Thyroid gland (tissue), 4 donors: Measurements from ENCODE around the gene COL28A1. TPM values are rescaled to one million over a fixed set of nuclear protein-coding genes. Genes with fewer than 3 reads are reported as not detected.

Experiments used
- DNase-seq, 2 donors: peaks; one replicate each; pipeline ENCODE4 v3.0.0-alpha.2; 2019
- H3K27ac ChIP-seq, 3 donors: fragments of 200-600 bp; sonication (generic); 1 replicate in 2 of 3; 2 replicates in 1 of 3; pipeline ENCODE4 v1.5.1; 2016 to 2019; ENCODE audit warnings: mild to moderate bottlenecking in 1 of 3, moderate library complexity in 1 of 3
- H3K27me3 ChIP-seq: fragments of 200-600 bp; sonication (generic); one replicate; pipeline ENCODE4 v1.5.1; 2019
- H3K36me3 ChIP-seq, 2 donors: fragments of 200-600 bp; sonication (generic); one replicate each; pipeline ENCODE4 v1.5.1; 2016 to 2019
- H3K4me1 ChIP-seq, 2 donors: fragments of 200-600 bp; sonication (generic); one replicate each; pipeline ENCODE4 v1.5.1; 2017 to 2019
- H3K4me3 ChIP-seq, 3 donors: fragments of 200-600 bp; sonication (generic); replicated peaks in 1 of 3; 1 replicate in 2 of 3; 2 replicates in 1 of 3; pipeline ENCODE4 v1.5.1; 2016; ENCODE audit warnings: mild to moderate bottlenecking in 1 of 3
- H3K9me3 ChIP-seq: fragments of 200-600 bp; sonication (generic); one replicate; pipeline ENCODE4 v1.5.1; 2017
- POLR2A ChIP-seq, 2 donors: fragments of 450-650 bp; IDR thresholded peaks; one replicate each; pipeline ENCODE4 v1.6.1; 2017; ENCODE audit warnings: antibody characterized with exemption in 2 of 2, mild to moderate bottlenecking in 2 of 2, moderate library complexity in 1 of 2
- WGBS, 2 donors: methylation state at CpG; one replicate each; pipeline ENCODE4 v1.1.5; 2017; 5-methylcytosine and 5-hydroxymethylcytosine counted together
- intact Hi-C: fragments of 100-400 bp; cut with DNase I; formaldehyde crosslinking; loops from one replicate; pipeline ENCODE4 v1.15.1; 2023
- total RNA-seq, 4 donors: library from RNA; depleted of rRNA; stranded (reverse); fragments of >200 nt; gene quantifications; one replicate each; pipeline ENCODE4 v1.2.3, GENCODE V29; 2016
- TF ChIP-seq, protein P1 (sequence below), 6 experiments: fragments of 200-600 bp in 3 of 6; fragments of 450-650 bp in 3 of 6; sonication (generic) in 3 of 6; IDR thresholded peaks; one replicate each; pipeline ENCODE4 v1.5.1; 2016 to 2019; ENCODE audit warnings: antibody characterized with exemption in 6 of 6, mild to moderate bottlenecking in 2 of 6, inconsistent platforms in 1 of 6, moderate library complexity in 1 of 6

Gene COL28A1
- total RNA-seq, 4 donors from 2014 or later = 0.54 to 1.9 (median 0.97) TPM

DNA sequence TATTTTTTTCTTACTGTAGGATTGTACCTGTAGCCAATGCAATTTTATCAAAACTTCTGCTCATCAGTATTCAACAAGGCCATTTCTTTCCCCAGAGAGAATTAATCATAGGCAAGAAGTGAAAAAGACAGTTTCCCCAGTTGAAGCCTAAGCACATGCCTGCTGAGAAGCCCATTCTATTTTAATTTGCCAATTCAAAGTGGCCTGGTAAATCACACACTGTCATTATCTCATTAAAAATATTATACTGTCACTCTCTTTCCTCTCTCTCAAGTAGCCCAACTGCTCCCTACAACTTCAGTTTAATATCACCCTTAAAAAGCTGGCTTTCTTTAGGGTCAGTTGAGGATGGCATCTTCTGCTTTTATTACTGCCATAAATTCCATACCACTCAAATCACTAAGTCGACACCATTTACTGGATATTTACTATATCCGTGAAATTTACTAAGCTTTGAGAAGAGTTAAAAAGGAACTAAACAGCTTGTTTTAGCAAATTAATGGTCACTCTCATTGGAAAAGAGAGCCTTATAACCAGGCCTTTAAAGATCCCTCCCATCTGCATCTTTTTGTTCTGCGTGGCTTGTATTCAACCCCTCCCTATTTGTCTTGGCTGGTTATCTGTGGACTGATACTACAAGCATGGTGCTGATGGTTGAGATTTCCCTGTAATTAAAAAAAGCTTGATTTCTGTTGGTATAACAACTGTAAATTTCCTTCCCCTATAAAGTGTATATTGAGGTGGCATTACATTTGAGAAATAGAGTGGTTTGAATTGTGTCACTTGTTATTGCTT, 30.6 kb downstream of the COL28A1 start:
- Histone ChIP-seq H3K4me1 (no peaks in the 10 kb centered on the region), H3K27me3 (no peaks in the 10 kb centered on the region), H3K4me3 (no peak overlapping the region), H3K36me3 (no peaks in the 10 kb centered on the region), H3K9me3 (no peaks in the 10 kb centered on the region), H3K27ac (no peak overlapping the region)
- WGBS, 2 donors = 83 to 84% methylated on average over 3 of the region's 3 CpGs
- DNase-seq = no peak
- no peak for TF ChIP-seq POLR2A (IDR thresholded peaks at IDR 0.05)
- TF ChIP-seq, protein P1, sequence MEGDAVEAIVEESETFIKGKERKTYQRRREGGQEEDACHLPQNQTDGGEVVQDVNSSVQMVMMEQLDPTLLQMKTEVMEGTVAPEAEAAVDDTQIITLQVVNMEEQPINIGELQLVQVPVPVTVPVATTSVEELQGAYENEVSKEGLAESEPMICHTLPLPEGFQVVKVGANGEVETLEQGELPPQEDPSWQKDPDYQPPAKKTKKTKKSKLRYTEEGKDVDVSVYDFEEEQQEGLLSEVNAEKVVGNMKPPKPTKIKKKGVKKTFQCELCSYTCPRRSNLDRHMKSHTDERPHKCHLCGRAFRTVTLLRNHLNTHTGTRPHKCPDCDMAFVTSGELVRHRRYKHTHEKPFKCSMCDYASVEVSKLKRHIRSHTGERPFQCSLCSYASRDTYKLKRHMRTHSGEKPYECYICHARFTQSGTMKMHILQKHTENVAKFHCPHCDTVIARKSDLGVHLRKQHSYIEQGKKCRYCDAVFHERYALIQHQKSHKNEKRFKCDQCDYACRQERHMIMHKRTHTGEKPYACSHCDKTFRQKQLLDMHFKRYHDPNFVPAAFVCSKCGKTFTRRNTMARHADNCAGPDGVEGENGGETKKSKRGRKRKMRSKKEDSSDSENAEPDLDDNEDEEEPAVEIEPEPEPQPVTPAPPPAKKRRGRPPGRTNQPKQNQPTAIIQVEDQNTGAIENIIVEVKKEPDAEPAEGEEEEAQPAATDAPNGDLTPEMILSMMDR (IDR thresholded peaks at IDR 0.05) = no peak
- intact Hi-C loops = no loop called here

DNA sequence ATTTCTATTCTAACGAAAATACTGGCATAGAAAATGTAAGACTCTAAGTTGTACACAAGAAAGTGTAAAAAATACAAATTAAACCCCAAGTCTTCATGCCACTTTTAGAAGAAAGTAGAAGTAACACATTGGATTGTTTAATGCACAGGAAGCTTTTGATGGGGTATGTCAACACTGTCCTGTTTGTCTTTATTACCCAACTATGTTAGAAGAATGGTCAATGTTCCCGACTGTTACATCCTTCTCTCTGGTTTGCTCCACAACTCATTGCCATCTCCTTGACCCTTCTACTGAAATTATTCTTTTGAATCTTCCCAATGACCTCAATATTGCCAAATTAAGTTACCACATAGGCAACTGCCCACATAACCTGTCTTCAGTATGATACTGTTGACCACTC, 35.8 kb downstream of the COL28A1 start:
- Histone ChIP-seq H3K36me3 (no peaks in the 10 kb centered on the region), H3K27ac (no peak overlapping the region), H3K4me1 (no peaks in the 10 kb centered on the region), H3K9me3 (no peaks in the 10 kb centered on the region), H3K4me3 (no peak overlapping the region), H3K27me3 (no peaks in the 10 kb centered on the region)
- no peak for TF ChIP-seq POLR2A (IDR thresholded peaks at IDR 0.05)
- TF ChIP-seq, protein P1 (IDR thresholded peaks at IDR 0.05) = no peak
- intact Hi-C loops = no loop called here
- 80 to 82% methylated on average over 2 of the region's 2 CpGs for WGBS, 2 donors
- no peak for DNase-seq

DNA sequence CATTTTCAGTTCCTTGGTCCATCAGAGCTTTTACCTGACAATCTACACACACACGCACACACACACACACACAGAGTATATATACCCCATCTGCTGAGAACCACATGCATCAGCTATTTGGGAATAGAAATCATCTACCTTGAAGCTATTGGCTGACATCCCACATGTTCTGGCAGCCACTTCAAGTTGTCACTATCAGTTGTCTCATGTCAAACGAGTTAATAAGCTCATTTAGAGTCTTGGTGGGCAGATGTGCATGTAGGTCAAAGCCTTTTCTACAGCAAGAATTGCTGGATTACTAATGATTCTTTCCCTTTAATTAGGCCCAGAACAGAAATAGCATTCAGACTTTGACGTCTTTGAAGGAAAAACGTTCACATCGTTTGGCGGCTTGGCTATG, 36.8 kb downstream of the COL28A1 start:
- Histone ChIP-seq H3K36me3 (no peaks in the 10 kb centered on the region), H3K27ac (no peak overlapping the region), H3K4me1 (no peaks in the 10 kb centered on the region), H3K4me3 (no peak overlapping the region), H3K27me3 (no peaks in the 10 kb centered on the region), H3K9me3 (no peaks in the 10 kb centered on the region)
- WGBS, 2 donors = 66% methylated on average over 6 of the region's 6 CpGs
- intact Hi-C loops = no loop called here
- DNase-seq = no peak
- no peak for TF ChIP-seq POLR2A (IDR thresholded peaks at IDR 0.05)
- TF ChIP-seq, protein P1 (IDR thresholded peaks at IDR 0.05) = no peak

DNA sequence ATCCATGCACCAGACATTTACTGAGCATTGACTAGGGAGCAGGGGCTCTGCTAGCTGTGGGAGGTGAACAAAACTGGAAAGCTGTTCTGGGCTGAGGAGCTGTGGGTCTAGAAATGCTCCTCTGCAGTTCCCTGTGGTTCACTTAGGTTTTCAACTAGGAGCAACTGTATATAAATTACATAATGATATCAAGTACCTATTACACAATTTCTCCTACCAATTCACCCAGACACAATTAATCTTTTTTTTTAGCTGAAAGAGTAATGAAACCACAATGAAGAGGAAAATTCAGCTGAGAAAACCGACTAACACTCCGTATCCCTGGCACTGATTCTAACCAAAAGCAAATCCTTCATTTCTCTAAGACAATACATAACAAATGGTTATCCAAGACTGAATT, 39.4 kb downstream of the COL28A1 start:
- H3K36me3 ChIP-seq = no peaks in the 10 kb centered on the region
- no peak overlapping the region for H3K27ac ChIP-seq
- no peaks in the 10 kb centered on the region for H3K9me3 ChIP-seq
- no peaks in the 10 kb centered on the region for H3K27me3 ChIP-seq
- TF ChIP-seq, protein P1 (IDR thresholded peaks at IDR 0.05) = no peak
- TF ChIP-seq POLR2A (IDR thresholded peaks at IDR 0.05) = no peak
- H3K4me3 ChIP-seq = no peak overlapping the region
- intact Hi-C loops = no loop called here
- no peaks in the 10 kb centered on the region for H3K4me1 ChIP-seq
- WGBS, 2 donors = 76 to 83% methylated on average over 2 of the region's 2 CpGs
- no peak for DNase-seq

DNA sequence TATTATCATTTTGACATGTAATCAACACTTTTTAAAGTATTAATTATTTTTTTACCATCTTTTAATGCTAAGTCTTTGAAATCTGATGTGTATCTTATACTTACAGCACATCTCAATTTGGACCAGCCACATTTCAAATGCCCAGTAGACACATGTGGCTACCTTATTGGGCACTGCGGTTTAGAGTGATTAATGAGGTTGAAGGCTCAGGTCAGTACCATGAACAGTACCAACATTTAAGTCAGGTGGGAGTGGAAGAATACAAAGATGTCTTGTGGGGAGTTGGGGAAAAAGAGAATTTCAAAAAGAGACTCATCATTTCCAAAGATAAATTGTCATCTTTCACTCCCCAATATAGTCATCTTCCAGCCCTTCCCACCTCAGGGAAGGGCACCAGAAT, 40.5 kb downstream of the COL28A1 start:
- no peaks in the 10 kb centered on the region for H3K9me3 ChIP-seq
- H3K4me3 ChIP-seq = no peak overlapping the region
- no peaks in the 10 kb centered on the region for H3K4me1 ChIP-seq
- no peaks in the 10 kb centered on the region for H3K27me3 ChIP-seq
- TF ChIP-seq, protein P1 (IDR thresholded peaks at IDR 0.05) = no peak
- TF ChIP-seq POLR2A (IDR thresholded peaks at IDR 0.05) = no peak
- no peak overlapping the region for H3K27ac ChIP-seq
- no peak for DNase-seq
- intact Hi-C loops = no loop called here
- 0 to 40% methylated on average over 1 of the region's 1 CpG for WGBS, 2 donors
- H3K36me3 ChIP-seq = no peaks in the 10 kb centered on the region
